ENCODE results near the gene OFD1. TPM values are rescaled to one million over a fixed set of nuclear protein-coding genes. Genes with fewer than 3 reads are reported as not detected.

The OFD1 gene
- total RNA-seq, 1 experiment from 2014 or later, result 14.4 TPM

Other genes with a start within 250 kb of the OFD1 start
- gene EGFL6, start 165.1 kb upstream of the OFD1 start, total RNA-seq (2014; rRNA removed), result not detected in 2 replicates
- gene TCEANC, start 81.6 kb upstream of the OFD1 start, total RNA-seq (2014; rRNA removed), result 0.62 and 0.69 TPM in 2 replicates
- 21.0 and 29.5 TPM in 2 replicates for gene RAB9A, start 45.6 kb upstream of the OFD1 start, total RNA-seq (2014; rRNA removed)
- 7.9 and 8.6 TPM in 2 replicates for gene TRAPPC2, start 128 bp upstream of the OFD1 start, total RNA-seq (2014; rRNA removed)
- 0.51 and 0.98 TPM in 2 replicates for gene GPM6B, start 82.3 kb downstream of the OFD1 start, total RNA-seq (2014; rRNA removed)

Measured in PC-3 (cell line).